Bronchial epithelial cell (primary cell): ENCODE measurements around the gene CGNL1. TPM values are rescaled to one million over a fixed set of nuclear protein-coding genes. Genes with fewer than 3 reads are reported as not detected.

ENCODE experiments used
- DNase-seq: peaks from one replicate; pipeline ENCODE4 v3.0.0-alpha.2; 2010; ENCODE audit warnings: low read depth
- FAIRE-seq: peaks from 2 replicates; lab custom pipeline; 2011; peaks lifted over from hg19 to GRCh38; lab: Jason Lieb, UNC
- H3K27me3 ChIP-seq: 2 replicates; pipeline ENCODE4 v1.5.1; 2011; ENCODE audit warnings: low read length; ENCODE audit not compliant: control insufficient read depth, insufficient read depth
- H3K36me3 ChIP-seq: 2 replicates; pipeline ENCODE4 v1.5.1; 2011; ENCODE audit warnings: low read length; ENCODE audit not compliant: control insufficient read depth, insufficient read depth
- H3K4me3 ChIP-seq: 2 replicates; pipeline ENCODE4 v1.5.1; 2011; ENCODE audit warnings: mild to moderate bottlenecking, low read depth, low read length, control low read depth
- total RNA-seq: library from RNA; depleted of rRNA; stranded (reverse); fragments of >200 nt; gene quantifications from 2 replicates; pipeline ENCODE4 v1.2.1, GENCODE V29; 2014
- TF ChIP-seq, protein P1 (sequence below): IDR thresholded peaks from 2 replicates; pipeline ENCODE4 v1.5.1; 2011; ENCODE audit warnings: mild to moderate bottlenecking, moderate library complexity, low read length, control low read depth, inconsistent platforms; ENCODE audit not compliant: insufficient read depth, severe bottlenecking

Gene CGNL1
- total RNA-seq, 1 donor from 2014 or later, result 0.53 TPM

DNA sequence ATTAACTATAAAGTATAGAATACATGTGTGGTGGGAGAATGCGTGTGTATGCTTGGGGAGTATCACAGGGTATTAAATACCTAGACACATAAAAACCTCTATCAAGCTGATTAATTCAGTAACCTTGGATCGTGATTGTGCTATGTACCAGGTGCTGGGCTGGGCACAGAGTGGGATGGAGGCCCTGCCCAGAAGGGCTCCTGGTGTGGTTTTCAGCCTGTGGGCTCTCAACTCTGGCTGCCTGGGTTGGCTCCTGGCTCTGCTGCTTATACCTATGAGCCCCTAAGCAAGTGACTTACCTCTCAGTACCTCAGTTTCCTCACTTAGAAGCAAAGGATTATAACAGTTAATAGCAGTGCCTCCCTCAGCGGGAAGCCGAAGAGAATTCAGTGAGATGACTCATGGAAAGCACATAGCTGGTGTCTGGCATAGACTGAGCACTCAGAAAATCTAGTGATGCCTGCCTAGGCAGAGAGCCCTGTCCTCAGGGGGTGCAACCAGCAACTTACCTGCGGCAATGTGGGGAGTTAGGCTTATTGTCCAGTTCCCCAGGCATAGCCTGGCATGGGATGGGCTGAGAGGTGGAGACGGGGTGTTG is 124.8 kb downstream of the CGNL1 start:
- no peaks in the 10 kb centered on the region for H3K27me3 ChIP-seq
- peak; percentile 33 for DNase-seq
- no peaks in the 10 kb centered on the region for H3K36me3 ChIP-seq
- TF ChIP-seq, protein P1, sequence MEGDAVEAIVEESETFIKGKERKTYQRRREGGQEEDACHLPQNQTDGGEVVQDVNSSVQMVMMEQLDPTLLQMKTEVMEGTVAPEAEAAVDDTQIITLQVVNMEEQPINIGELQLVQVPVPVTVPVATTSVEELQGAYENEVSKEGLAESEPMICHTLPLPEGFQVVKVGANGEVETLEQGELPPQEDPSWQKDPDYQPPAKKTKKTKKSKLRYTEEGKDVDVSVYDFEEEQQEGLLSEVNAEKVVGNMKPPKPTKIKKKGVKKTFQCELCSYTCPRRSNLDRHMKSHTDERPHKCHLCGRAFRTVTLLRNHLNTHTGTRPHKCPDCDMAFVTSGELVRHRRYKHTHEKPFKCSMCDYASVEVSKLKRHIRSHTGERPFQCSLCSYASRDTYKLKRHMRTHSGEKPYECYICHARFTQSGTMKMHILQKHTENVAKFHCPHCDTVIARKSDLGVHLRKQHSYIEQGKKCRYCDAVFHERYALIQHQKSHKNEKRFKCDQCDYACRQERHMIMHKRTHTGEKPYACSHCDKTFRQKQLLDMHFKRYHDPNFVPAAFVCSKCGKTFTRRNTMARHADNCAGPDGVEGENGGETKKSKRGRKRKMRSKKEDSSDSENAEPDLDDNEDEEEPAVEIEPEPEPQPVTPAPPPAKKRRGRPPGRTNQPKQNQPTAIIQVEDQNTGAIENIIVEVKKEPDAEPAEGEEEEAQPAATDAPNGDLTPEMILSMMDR, result no peak
- no peak for FAIRE-seq
- H3K4me3 ChIP-seq, result no peak overlapping the region

DNA sequence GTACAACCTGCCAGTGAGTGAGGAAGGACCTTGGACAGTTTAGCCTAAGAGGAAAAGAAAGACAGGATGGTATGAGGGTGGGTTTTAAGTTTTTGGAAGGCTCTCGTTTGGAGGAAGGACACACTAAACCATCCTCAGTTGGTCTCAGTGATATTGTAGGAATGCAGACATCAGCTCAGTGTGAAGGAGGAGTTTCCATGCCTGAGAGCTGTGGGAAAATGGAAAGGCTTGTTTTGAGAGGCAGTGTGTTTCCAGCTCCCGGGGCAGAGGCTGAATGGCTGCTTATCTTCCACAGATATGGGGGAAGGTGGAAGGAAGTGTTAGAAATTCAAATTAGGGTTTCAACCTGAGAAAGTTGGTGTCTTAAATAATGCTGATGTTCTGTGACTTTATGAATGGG is 125.8 kb downstream of the CGNL1 start:
- Histone ChIP-seq H3K4me3 (no peak overlapping the region), H3K36me3 (no peaks in the 10 kb centered on the region), H3K27me3 (no peaks in the 10 kb centered on the region)
- DNase-seq (no peak), FAIRE-seq (no peak)
- TF ChIP-seq, protein P1, result no peak

DNA sequence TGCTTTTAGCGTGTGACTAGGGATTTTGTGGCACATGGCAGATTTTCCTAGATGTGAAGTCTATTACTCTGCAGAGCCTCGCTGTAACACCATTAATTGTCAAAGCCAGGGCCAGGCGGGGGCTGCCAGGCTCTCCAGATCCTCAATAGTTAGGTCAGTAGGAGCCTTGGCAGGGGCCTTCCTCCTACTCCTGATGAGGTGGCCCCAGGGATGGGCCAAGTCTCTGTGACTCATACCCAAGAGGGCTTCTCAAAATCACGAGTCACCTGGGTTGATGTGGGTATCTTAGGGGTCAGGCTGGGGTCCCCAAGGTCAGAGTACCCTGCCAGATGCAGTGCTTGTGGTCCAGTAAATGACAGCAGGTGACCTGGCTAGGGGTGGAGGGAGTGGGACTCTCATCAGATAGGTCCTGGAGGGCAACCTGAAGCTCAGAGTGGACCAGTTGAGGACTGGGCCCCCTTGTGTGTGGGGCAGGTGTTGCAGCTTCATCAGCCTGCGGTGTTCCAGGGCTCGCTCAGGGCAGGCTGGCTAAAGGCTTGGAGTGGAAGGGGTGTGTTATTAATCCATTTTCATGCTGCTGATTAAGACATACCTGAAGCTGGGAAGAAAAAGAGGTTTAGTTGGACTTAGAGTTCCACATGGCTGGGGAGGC is 126.9 kb downstream of the CGNL1 start:
- DNase-seq, result peak; percentile 30
- no peak for FAIRE-seq
- TF ChIP-seq, protein P1, result peak; percentile 31
- no peaks in the 10 kb centered on the region for H3K27me3 ChIP-seq
- H3K36me3 ChIP-seq, result no peaks in the 10 kb centered on the region
- H3K4me3 ChIP-seq, result no peak overlapping the region

DNA sequence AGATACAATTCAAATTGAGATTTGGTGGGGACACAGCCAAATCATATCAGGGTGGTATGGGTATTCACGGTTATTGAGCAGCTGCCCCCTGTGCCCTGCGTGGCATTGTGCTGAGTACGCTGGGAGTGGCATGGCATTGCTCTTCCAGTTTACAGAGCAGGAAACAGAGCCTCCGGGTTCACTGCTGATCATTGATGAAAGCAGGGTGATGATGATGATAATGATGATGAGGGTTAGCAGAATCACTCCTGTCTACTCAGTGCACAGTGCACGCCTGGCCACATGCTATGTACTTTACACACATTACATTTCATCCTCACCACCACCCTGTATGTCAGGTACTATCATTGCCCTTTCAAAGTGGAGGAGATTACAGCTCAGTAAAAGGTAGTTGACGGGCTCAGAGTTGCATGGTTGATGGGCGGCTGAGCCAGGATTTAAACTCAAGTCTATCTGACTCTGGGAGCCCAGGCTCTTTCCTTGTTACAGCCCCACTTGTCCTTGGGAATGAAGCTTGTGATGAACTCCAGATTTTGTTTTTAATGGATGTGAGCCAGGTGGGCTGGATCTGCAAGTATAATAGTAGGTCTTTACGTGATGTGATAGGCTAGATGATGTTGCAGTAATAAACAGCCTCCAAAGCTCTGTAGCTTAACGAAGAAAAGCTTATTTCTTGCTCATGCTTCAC is 127.8 kb downstream of the CGNL1 start:
- no peak overlapping the region for H3K4me3 ChIP-seq
- H3K36me3 ChIP-seq, result no peaks in the 10 kb centered on the region
- TF ChIP-seq, protein P1, result no peak
- FAIRE-seq (no peak), DNase-seq (no peak)
- no peaks in the 10 kb centered on the region for H3K27me3 ChIP-seq

DNA sequence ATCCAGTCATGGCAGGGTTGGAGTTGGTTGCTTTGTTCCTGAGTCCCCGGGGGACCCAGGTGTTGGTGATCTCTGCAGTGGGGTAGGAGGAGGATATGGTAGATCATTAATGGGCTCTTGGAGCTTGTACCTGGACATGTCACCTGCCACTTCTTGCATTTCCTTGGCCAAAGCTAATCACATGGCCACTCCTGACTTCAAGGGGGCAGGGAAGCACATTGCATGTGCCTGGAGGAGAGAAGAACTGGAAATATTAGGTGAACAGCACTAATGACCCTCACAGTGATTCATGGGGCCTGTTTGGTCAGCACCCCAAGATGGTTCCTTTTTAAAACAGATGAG is 128.3 kb downstream of the CGNL1 start:
- no peak for FAIRE-seq
- H3K27me3 ChIP-seq, result no peaks in the 10 kb centered on the region
- H3K36me3 ChIP-seq, result no peaks in the 10 kb centered on the region
- TF ChIP-seq, protein P1, result no peak
- no peak overlapping the region for H3K4me3 ChIP-seq
- peak; percentile 26 for DNase-seq
